ENCODE measurements around the gene SSC5D. TPM values are rescaled to one million over a fixed set of nuclear protein-coding genes. Genes with fewer than 3 reads are reported as not detected.

The SSC5D gene
- total and polyA plus RNA-seq, 2 of the 4 experiments (the other 2 are of a cell fraction): 1.4 to 19.1 TPM

- H2AFZ ChIP-seq (replicated peaks; ENCODE audit: low read length, poor library complexity): no peak overlapping the region
- no peak overlapping the region for H3K9ac ChIP-seq (ENCODE audit: low read depth, low read length)
- no peaks in the 10 kb centered on the region for H3K9me1 ChIP-seq (ENCODE audit: insufficient read depth, low read length)
- H3K4me3 ChIP-seq (ENCODE audit: insufficient read depth, low read depth, low read length): no peak overlapping the region
- WGBS, 2 experiments (ENCODE audit: extremely low coverage in 2 of 2, insufficient read length in 1 of 2): 98 to 100% methylated on average over 3 to 6 of the region's 9 CpGs
- H3K14ac ChIP-seq (replicated peaks; ENCODE audit: low read depth, low read length): no peak overlapping the region
- H3K36me3 ChIP-seq (ENCODE audit: control insufficient read depth, insufficient read depth, low read length): peaks cover 10% of the 10 kb centered on the region; the same call in 1 of the 2 replicates
- no peak overlapping the region for H2BK15ac ChIP-seq (ENCODE audit: low read depth, low read length)
- H4K20me1 ChIP-seq (ENCODE audit: insufficient read depth, low read length): no peaks in the 10 kb centered on the region
- ATAC-seq (ENCODE audit: low read depth) (no peak), DNase-seq (no peak)
- no peak overlapping the region for H3K23ac ChIP-seq (ENCODE audit: low read depth, low read length)
- H3K4me2 ChIP-seq (ENCODE audit: low read depth, low read length): no peak overlapping the region
- dilution Hi-C loops (cut with HindIII; ENCODE audit: low sequenced_read_pairs, unreplicated experiment) (no loop called here), in situ Hi-C loops (cut with MboI; ENCODE audit: low sequenced_read_pairs) (no loop called here), intact Hi-C loops (cut with micrococcal nuclease) (loop anchor here (5.0 kb wide), 1 partner anchor 95 kb away; the partner anchor contains the start of gene UBE2S)
- no peak overlapping the region for H2AK5ac ChIP-seq (ENCODE audit: low read depth, low read length)
- H3K18ac ChIP-seq (ENCODE audit: low read depth, low read length): no peak overlapping the region
- no peak overlapping the region for H2BK120ac ChIP-seq (ENCODE audit: low read depth, low read length)
- H2BK5ac ChIP-seq (ENCODE audit: low read depth, low read length, poor library complexity, severe bottlenecking): no peak overlapping the region
- no peaks in the 10 kb centered on the region for H3K79me1 ChIP-seq (ENCODE audit: low read depth in 1 of 2, low read length in 2 of 2)
- H4K5ac ChIP-seq (ENCODE audit: low read depth, low read length): no peak overlapping the region
- no peaks in the 10 kb centered on the region for H3K27me3 ChIP-seq (ENCODE audit: control insufficient read depth, insufficient read depth, low read length)
- no peak overlapping the region for H2AK9ac ChIP-seq (replicated peaks; ENCODE audit: low read depth, low read length, poor library complexity)
- H3K9me3 ChIP-seq (ENCODE audit: control insufficient read depth, insufficient read depth, low read length): no peaks in the 10 kb centered on the region
- TF ChIP-seq, protein P1, sequence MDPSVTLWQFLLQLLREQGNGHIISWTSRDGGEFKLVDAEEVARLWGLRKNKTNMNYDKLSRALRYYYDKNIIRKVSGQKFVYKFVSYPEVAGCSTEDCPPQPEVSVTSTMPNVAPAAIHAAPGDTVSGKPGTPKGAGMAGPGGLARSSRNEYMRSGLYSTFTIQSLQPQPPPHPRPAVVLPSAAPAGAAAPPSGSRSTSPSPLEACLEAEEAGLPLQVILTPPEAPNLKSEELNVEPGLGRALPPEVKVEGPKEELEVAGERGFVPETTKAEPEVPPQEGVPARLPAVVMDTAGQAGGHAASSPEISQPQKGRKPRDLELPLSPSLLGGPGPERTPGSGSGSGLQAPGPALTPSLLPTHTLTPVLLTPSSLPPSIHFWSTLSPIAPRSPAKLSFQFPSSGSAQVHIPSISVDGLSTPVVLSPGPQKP (IDR thresholded peaks at IDR 0.05; ENCODE audit: borderline replicate concordance, low read depth, low read length): no peak
- no peak for TF ChIP-seq RFX5 (IDR thresholded peaks at IDR 0.05; ENCODE audit: low read depth, low read length)
- no peak for TF ChIP-seq MAFK (IDR thresholded peaks at IDR 0.05; ENCODE audit: low read depth, low read length)
- TF ChIP-seq CHD1 (IDR thresholded peaks at IDR 0.05; ENCODE audit: low read depth, low read length): no peak
- TF ChIP-seq, protein P2, sequence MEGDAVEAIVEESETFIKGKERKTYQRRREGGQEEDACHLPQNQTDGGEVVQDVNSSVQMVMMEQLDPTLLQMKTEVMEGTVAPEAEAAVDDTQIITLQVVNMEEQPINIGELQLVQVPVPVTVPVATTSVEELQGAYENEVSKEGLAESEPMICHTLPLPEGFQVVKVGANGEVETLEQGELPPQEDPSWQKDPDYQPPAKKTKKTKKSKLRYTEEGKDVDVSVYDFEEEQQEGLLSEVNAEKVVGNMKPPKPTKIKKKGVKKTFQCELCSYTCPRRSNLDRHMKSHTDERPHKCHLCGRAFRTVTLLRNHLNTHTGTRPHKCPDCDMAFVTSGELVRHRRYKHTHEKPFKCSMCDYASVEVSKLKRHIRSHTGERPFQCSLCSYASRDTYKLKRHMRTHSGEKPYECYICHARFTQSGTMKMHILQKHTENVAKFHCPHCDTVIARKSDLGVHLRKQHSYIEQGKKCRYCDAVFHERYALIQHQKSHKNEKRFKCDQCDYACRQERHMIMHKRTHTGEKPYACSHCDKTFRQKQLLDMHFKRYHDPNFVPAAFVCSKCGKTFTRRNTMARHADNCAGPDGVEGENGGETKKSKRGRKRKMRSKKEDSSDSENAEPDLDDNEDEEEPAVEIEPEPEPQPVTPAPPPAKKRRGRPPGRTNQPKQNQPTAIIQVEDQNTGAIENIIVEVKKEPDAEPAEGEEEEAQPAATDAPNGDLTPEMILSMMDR (conservative IDR thresholded peaks at IDR 0.05; ENCODE audit: low read depth, low read length): no peak
- no peak for TF ChIP-seq MAZ (IDR thresholded peaks at IDR 0.05; ENCODE audit: borderline replicate concordance, low read depth, low read length)
- no peak for TF ChIP-seq CEBPB (IDR thresholded peaks at IDR 0.05; ENCODE audit: low read depth, low read length)
- TF ChIP-seq NFE2L2 (IDR thresholded peaks at IDR 0.05; ENCODE audit: low read depth, low read length): no peak
- TF ChIP-seq BHLHE40 (IDR thresholded peaks at IDR 0.05; ENCODE audit: low read depth, low read length): no peak
- TF ChIP-seq RAD21 (IDR thresholded peaks at IDR 0.05; ENCODE audit: low read length): no peak
- TF ChIP-seq USF2 (IDR thresholded peaks at IDR 0.05; ENCODE audit: low read depth, low read length): no peak
- TF ChIP-seq MXI1 (IDR thresholded peaks at IDR 0.05; ENCODE audit: borderline replicate concordance, low read depth, low read length): no peak
- no peak for TF ChIP-seq POLR2A (IDR thresholded peaks at IDR 0.05; ENCODE audit: low read depth, low read length)
- no peak overlapping the region for H3K27ac ChIP-seq (ENCODE audit: insufficient read depth, low read length)
- POLR2A ChIA-PET (ENCODE audit: unreplicated experiment): no interaction called here
- CTCF ChIA-PET: no interaction called here
- H3K56ac ChIP-seq (ENCODE audit: extremely low read depth, insufficient read depth, low read length): no peak overlapping the region
- no peak overlapping the region for H4K8ac ChIP-seq (ENCODE audit: low read depth in 2 of 2, low read length in 2 of 2)
- no peaks in the 10 kb centered on the region for H3K4me1 ChIP-seq (ENCODE audit: control insufficient read depth, insufficient read depth, low read length)
- H4K91ac ChIP-seq (ENCODE audit: insufficient read depth, low read depth, low read length): no peak overlapping the region
- H3K4ac ChIP-seq (ENCODE audit: low read depth, low read length): no peak overlapping the region
- H2BK20ac ChIP-seq (ENCODE audit: low read depth, low read length): no peak overlapping the region
- BruUV-seq (replicated peaks): no TSS peak
Observed at GRCh38 chr19:55502197-55502952, 14.1 kb downstream of the SSC5D start.

Measured in IMR-90 (cell line).